HL-60/S4 treated with retinoic acid at 250 ng/mL for 4 days and 3 days (cell line): ENCODE results near the gene RIN2.

Source experiments
- in situ Hi-C: fragments of 300-500 bp; cut with MboI; formaldehyde crosslinking; loops from 2 replicates; pipeline ENCODE4 v1.7.0; 2022; ENCODE audit warnings: low sequenced_read_pairs

Gene RIN2

GRCh38 chr20:19758133-19758500, at the start of gene RIN2:
Gene RIN2, plus strand, starts transcription at chr20:19758258. Its CDS starts 131,344 bp downstream, at chr20:19889602.
- in situ Hi-C loops: no loop called here

GRCh38 chr20:19709635-19710335, 48.3 kb upstream of the RIN2 start:
- in situ Hi-C loops: no loop called here

- in situ Hi-C loops: no loop called here
Observed at GRCh38 chr20:19710336-19711120, 47.5 kb upstream of the RIN2 start.

GRCh38 chr20:19711126-19711525, 46.9 kb upstream of the RIN2 start:
- in situ Hi-C loops: no loop called here

- in situ Hi-C loops: no loop called here
Observed at GRCh38 chr20:19712721-19713260, 45.3 kb upstream of the RIN2 start.

- in situ Hi-C loops: no loop called here
Observed at GRCh38 chr20:19713822-19714578, 44.1 kb upstream of the RIN2 start.

- in situ Hi-C loops: no loop called here
Observed at GRCh38 chr20:19714579-19714840, 43.5 kb upstream of the RIN2 start.

GRCh38 chr20:19715986-19716385, 42.1 kb upstream of the RIN2 start:
- in situ Hi-C loops: no loop called here

- in situ Hi-C loops: no loop called here
Observed at GRCh38 chr20:19718880-19719279, 39.2 kb upstream of the RIN2 start.

GRCh38 chr20:19720991-19721390, 37.1 kb upstream of the RIN2 start:
- in situ Hi-C loops: no loop called here

- in situ Hi-C loops: no loop called here
Observed at GRCh38 chr20:19723051-19723450, 35.0 kb upstream of the RIN2 start.

GRCh38 chr20:19723813-19724430, 34.1 kb upstream of the RIN2 start:
- in situ Hi-C loops: no loop called here

- in situ Hi-C loops: no loop called here
Observed at GRCh38 chr20:19725373-19725772, 32.7 kb upstream of the RIN2 start.

GRCh38 chr20:19725814-19726525, 32.1 kb upstream of the RIN2 start:
- in situ Hi-C loops: no loop called here

- in situ Hi-C loops: no loop called here
Observed at GRCh38 chr20:19727251-19727847, 30.7 kb upstream of the RIN2 start.

- in situ Hi-C loops: no loop called here
Observed at GRCh38 chr20:19729672-19730071, 28.4 kb upstream of the RIN2 start.

- in situ Hi-C loops: no loop called here
Observed at GRCh38 chr20:19730706-19731105, 27.4 kb upstream of the RIN2 start.

- in situ Hi-C loops: no loop called here
Observed at GRCh38 chr20:19734811-19735210, 23.2 kb upstream of the RIN2 start.

- in situ Hi-C loops: no loop called here
Observed at GRCh38 chr20:19735446-19735845, 22.6 kb upstream of the RIN2 start.

GRCh38 chr20:19737025-19737424, 21.0 kb upstream of the RIN2 start:
- in situ Hi-C loops: no loop called here
